Measurements from ENCODE around the gene RTCA.
A peak's percentile ranks its signal among the peaks of the same experiment; 100 is the strongest.

The RTCA gene

DNA sequence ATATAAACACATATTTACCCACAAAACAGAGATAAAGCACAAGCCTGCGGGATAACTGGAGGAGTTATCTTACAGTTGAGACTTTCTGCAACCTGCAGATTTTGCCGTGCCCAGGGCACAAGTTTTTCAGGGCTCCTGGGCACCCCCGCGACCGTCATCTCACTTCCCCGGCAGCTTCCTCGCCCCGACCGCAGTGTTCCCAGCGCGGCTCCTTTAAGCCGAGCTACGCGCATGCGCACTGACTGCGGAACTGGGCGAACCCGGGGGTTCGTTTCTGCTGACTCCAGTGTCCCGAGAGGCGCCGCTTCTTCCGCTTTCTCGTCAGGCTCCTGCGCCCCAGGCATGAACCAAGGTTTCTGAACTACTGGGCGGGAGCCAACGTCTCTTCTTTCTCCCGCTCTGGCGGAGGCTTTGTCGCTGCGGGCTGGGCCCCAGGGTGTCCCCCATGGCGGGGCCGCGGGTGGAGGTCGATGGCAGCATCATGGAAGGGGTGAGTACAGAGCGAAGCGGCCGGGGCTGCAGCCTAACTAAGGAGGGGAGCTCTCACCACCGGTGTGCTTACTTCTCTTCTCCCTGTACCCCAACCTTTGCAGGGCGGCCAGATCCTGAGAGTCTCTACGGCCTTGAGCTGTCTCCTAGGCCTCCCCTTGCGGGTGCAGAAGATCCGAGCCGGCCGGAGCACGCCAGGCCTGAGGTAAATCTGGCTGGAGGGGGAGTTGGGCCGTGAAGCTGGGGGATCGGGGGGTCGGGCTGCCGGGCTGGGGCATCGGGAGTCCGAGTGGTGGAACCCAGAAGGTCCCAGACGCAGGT, at the start of gene RTCA:
Gene RTCA, plus strand, starts transcription at position 286 of the 810 bp plus-strand sequence. Its CDS starts 160 bp downstream, at position 446.
- peak; percentile 97 for DNase-seq (ENCODE audit: low read depth)
- no peak for TF ChIP-seq CTCF (conservative IDR thresholded peaks at IDR 0.05; ENCODE audit: low read depth, low read length)
- H3K4me3 ChIP-seq (ENCODE audit: low read depth, low read length) = peak within 1 kb of the TSS; percentile 93

DNA sequence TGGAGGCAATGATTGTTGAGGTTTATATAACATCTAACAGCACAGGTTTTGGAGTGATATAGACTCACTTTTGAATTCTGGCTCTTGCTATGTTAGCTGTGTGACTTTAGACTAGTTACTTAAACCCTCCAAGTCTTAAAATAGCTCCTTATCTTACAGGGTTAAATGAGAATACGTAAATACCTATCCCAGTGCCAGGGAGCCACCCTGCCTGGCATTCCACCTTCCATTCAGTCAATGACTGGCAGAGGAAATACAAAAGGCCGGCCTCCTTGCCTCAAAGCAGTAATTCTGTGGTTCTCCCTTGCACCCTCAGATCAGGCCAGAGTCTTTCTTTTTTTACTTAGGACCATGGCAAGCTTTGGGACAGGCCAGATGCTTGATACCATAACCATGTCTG, 48.2 kb upstream of the RTCA start:
- no peak for TF ChIP-seq CTCF (conservative IDR thresholded peaks at IDR 0.05; ENCODE audit: low read depth, low read length)
- no peak for DNase-seq (ENCODE audit: low read depth)
- no peak overlapping the region for H3K4me3 ChIP-seq (ENCODE audit: low read depth, low read length)

DNA sequence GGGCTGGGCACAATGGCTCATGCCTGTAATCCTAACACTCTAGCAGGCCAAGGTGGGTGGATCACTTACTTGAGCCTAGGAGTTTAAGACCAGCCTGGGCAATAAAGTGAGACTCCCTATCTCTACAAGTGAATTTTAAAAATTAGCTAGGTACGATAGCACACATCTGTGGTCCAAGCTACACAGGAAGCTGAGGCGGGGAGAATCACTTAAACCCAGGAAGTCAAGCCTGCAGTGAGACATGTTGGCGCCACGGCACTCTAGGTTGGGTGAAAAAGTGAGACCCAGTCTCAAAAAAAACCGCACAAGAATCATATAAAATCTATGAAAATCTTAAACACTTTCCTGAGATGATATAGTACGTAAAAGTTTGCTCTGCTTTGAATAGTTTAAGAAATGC, 46.6 kb upstream of the RTCA start:
- no peak overlapping the region for H3K4me3 ChIP-seq (ENCODE audit: low read depth, low read length)
- TF ChIP-seq CTCF (conservative IDR thresholded peaks at IDR 0.05; ENCODE audit: low read depth, low read length) = no peak
- no peak for DNase-seq (ENCODE audit: low read depth)

GRCh38 chr1:100219883-100220282, 46.1 kb upstream of the RTCA start:
- DNase-seq (ENCODE audit: low read depth) = peak; percentile 6
- no peak overlapping the region for H3K4me3 ChIP-seq (ENCODE audit: low read depth, low read length)
- TF ChIP-seq CTCF (conservative IDR thresholded peaks at IDR 0.05; ENCODE audit: low read depth, low read length) = no peak

- no peak overlapping the region for H3K4me3 ChIP-seq (ENCODE audit: low read depth, low read length)
- no peak for TF ChIP-seq CTCF (conservative IDR thresholded peaks at IDR 0.05; ENCODE audit: low read depth, low read length)
- DNase-seq (ENCODE audit: low read depth) = no peak
Measured at GRCh38 chr1:100222428-100222827, 43.6 kb upstream of the RTCA start.

DNA sequence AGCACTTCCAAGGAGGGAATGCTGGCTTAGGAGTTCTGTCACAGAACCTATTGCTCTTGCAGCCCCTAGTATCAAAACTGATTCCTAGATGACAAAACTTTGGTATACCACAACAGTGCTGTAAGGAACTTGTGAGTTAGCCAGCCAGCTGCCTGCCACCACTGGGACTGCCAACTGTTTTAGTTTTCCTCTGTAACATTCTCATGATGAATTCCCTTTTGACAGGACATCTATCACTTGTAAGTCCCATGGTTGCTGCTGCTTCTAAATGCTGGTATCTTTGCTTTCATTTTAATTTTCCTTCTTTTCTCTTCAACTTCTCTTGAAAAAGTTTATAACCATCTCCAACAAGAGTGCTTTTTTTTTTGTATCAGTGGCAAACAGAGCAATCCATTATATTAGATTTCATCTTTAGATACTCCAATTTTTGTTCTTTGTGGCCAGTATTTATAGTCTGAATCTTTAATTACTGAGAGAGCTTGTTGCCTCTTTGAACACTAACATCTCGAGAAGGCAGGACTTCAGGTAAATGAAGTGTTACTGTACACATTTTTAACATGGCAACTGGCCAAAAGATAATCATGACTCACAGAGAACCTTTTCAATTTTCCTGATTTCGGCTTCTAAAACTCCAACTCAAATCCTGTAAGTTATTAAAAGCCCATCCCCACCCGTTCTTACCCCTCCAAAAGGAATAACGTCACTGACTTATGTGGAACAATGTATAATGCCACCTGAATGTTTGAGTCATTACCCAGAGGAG, 36.2 kb upstream of the RTCA start:
- no peak for TF ChIP-seq CTCF (conservative IDR thresholded peaks at IDR 0.05; ENCODE audit: low read depth, low read length)
- no peak for DNase-seq (ENCODE audit: low read depth)
- H3K4me3 ChIP-seq (ENCODE audit: low read depth, low read length) = no peak overlapping the region
